Lung (tissue), 12 donors: ENCODE results near the gene PCIF1. TPM values are rescaled to one million over a fixed set of nuclear protein-coding genes. Genes with fewer than 3 reads are reported as not detected.
"Not testable (repeated sequence)": the region's sequence is repeated elsewhere in the genome, so short reads cannot be mapped to it uniquely, and the experiment has no call there.

Experiments used
- ATAC-seq: fragments of 200-7000 bp; cut with Tn5 transposase; one replicate; pipeline ENCODE4 v1.9.1; 2020; ENCODE audit warnings: moderate number of reproducible peaks; ENCODE audit not compliant: insufficient read depth, low FRiP score
- DNase-seq, 3 donors: peaks; one replicate each; pipeline ENCODE4 v3.0.0-alpha.2; 2013 to 2017
- H3K27ac ChIP-seq, 2 donors: one replicate each; pipeline ENCODE4 v1.5.1; 2013; ENCODE audit warnings: mild to moderate bottlenecking in 2 of 2, moderate library complexity in 2 of 2, control low read depth in 1 of 2, inconsistent platforms in 1 of 2, low read depth in 1 of 2, low read length in 1 of 2
- H3K27me3 ChIP-seq, 3 donors: one replicate each; pipeline ENCODE4 v1.5.1; 2013; ENCODE audit warnings: low read length in 2 of 3; ENCODE audit not compliant: control insufficient read depth in 3 of 3, insufficient read depth in 3 of 3
- H3K36me3 ChIP-seq, 4 donors: one replicate each; pipeline ENCODE4 v1.5.1; 2013; ENCODE audit warnings: low read length in 4 of 4, mild to moderate bottlenecking in 1 of 4, moderate library complexity in 1 of 4; ENCODE audit not compliant: control insufficient read depth in 4 of 4, insufficient read depth in 4 of 4
- H3K4me1 ChIP-seq, 5 donors: one replicate each; pipeline ENCODE4 v1.5.1; 2013; ENCODE audit warnings: low read length in 5 of 5, mild to moderate bottlenecking in 2 of 5, moderate library complexity in 1 of 5; ENCODE audit not compliant: control insufficient read depth in 5 of 5, insufficient read depth in 5 of 5
- H3K4me3 ChIP-seq: one replicate; pipeline ENCODE4 v1.5.1; 2013; ENCODE audit warnings: mild to moderate bottlenecking, control low read depth, moderate library complexity
- H3K9ac ChIP-seq, 2 donors: one replicate each; pipeline ENCODE4 v1.5.1; 2013; ENCODE audit warnings: low read length in 2 of 2, control low read depth in 1 of 2; ENCODE audit not compliant: insufficient read depth in 1 of 2
- H3K9me3 ChIP-seq, 4 donors: one replicate each; pipeline ENCODE4 v1.5.1; 2013; ENCODE audit warnings: low read length in 3 of 4, mild to moderate bottlenecking in 1 of 4, moderate library complexity in 1 of 4; ENCODE audit not compliant: control insufficient read depth in 4 of 4, insufficient read depth in 3 of 4
- WGBS, 2 donors: extraction: QIAGEN DNeasy Blood & Tissue Kit; methylation state at CpG; one replicate each; pipeline ENCODE4 v1.1.7; 2013; 5-methylcytosine and 5-hydroxymethylcytosine counted together
- polyA plus RNA-seq, 2 donors: library from polyadenylated mRNA; stranded (reverse); fragments of 200-250 nt; gene quantifications; one replicate each; pipeline ENCODE4 v1.2.1, GENCODE V29; 2013
- total RNA-seq, 2 donors: library from RNA; depleted of rRNA in 1 of 2; stranded (reverse); fragments of >200 nt in 1 of 2; gene quantifications; one replicate each; pipeline ENCODE4 v1.2.1, GENCODE V29; 2014 to 2021
- TF ChIP-seq, protein P1 (sequence below): IDR thresholded peaks from 2 replicates; pipeline ENCODE4 v1.5.1; 2012; ENCODE audit warnings: mild to moderate bottlenecking; ENCODE audit errors: control extremely low read depth, extremely low read depth
- donor health status: control.
- donor health status: control.
- donor health status: Bipolar disorder and iron deficiency.
- donor health status: healthy.
- donor health status: DM: yes; HTN: yes; CAD: no.

PCIF1 gene
- total and polyA plus RNA-seq, 4 donors, result 27.7 to 48.1 (median 32.0) TPM

- WGBS, 2 donors, result 84 to 86% methylated on average over 2 of the region's 2 CpGs
- no peak overlapping the region for H3K27ac ChIP-seq
- H3K36me3 ChIP-seq, result no peaks in the 10 kb centered on the region
- H3K4me1 ChIP-seq, result peaks cover 0 to 20% (median 8%) of the 10 kb centered on the region in 5 donors
- TF ChIP-seq, protein P1, sequence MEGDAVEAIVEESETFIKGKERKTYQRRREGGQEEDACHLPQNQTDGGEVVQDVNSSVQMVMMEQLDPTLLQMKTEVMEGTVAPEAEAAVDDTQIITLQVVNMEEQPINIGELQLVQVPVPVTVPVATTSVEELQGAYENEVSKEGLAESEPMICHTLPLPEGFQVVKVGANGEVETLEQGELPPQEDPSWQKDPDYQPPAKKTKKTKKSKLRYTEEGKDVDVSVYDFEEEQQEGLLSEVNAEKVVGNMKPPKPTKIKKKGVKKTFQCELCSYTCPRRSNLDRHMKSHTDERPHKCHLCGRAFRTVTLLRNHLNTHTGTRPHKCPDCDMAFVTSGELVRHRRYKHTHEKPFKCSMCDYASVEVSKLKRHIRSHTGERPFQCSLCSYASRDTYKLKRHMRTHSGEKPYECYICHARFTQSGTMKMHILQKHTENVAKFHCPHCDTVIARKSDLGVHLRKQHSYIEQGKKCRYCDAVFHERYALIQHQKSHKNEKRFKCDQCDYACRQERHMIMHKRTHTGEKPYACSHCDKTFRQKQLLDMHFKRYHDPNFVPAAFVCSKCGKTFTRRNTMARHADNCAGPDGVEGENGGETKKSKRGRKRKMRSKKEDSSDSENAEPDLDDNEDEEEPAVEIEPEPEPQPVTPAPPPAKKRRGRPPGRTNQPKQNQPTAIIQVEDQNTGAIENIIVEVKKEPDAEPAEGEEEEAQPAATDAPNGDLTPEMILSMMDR, result no peak
- H3K4me3 ChIP-seq, result no peak overlapping the region
- H3K27me3 ChIP-seq, result no peaks in the 10 kb centered on the region
- DNase-seq, result no peak
- ATAC-seq, result no peak
- no peak overlapping the region for H3K9ac ChIP-seq
- H3K9me3 ChIP-seq, result no peaks in the 10 kb centered on the region
These were observed 7.8 kb upstream of the PCIF1 start for GRCh38 chr20:45926731-45927070.

DNA sequence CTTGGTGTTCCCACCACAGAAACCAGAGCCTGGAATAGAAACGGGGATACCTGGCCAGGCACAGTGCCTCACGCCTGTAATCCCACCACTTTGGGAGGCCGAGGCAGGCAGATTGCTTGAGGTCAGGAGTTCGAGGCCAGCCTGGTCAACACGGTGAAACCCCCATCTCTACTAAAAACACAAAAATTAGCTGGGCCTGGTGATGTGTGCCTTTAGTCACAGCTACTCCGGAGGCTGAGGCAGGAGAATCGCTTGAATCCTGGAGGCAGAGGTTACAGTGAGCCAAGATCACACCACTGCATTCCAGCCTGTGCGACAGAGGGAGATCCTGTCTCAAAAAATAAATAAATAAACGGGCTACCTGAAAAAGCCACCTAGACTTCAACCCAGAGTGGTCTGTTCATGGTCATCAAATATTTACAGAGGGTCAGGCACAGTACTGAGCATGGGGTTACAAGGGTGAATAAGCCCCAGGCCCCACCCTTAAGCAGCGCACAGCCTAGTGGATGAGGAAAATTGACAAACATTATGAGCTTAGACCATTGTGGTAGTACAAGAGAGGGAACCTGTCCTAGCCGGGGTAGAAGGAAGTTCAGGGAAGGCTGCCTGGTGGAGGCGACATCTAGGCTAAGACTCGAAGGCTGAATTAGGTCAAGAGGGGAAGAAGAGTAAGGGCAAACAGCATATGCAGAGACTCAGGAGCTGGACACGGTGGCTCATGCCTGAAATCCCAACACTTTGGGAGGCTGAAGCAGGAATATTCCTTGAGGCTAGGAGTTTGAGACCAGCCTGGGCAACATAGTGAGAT, 7.2 kb upstream of the PCIF1 start:
- Histone ChIP-seq H3K9ac (no peak overlapping the region), H3K27me3 (no peaks in the 10 kb centered on the region), H3K4me1 (peaks cover 0 to 19% (median 8%) of the 10 kb centered on the region in 5 donors), H3K36me3 (no peaks in the 10 kb centered on the region), H3K27ac (no peak overlapping the region), H3K9me3 (no peaks in the 10 kb centered on the region), H3K4me3 (no peak overlapping the region)
- ATAC-seq, result no peak
- WGBS, 2 donors, result 76 to 87% methylated on average over 14 of the region's 14 CpGs
- TF ChIP-seq, protein P1, result no peak
- DNase-seq, result no peak

- H3K27ac ChIP-seq, H3K9me3 ChIP-seq, H3K36me3 ChIP-seq, H3K4me1 ChIP-seq, ATAC-seq, DNase-seq, H3K27me3 ChIP-seq, H3K4me3 ChIP-seq, H3K9ac ChIP-seq: not testable (repeated sequence)
- WGBS, 2 donors, result 96% methylated on average over 17 of the region's 17 CpGs
These were observed 2.8 kb upstream of the PCIF1 start for GRCh38 chr20:45931680-45932079.

DNA sequence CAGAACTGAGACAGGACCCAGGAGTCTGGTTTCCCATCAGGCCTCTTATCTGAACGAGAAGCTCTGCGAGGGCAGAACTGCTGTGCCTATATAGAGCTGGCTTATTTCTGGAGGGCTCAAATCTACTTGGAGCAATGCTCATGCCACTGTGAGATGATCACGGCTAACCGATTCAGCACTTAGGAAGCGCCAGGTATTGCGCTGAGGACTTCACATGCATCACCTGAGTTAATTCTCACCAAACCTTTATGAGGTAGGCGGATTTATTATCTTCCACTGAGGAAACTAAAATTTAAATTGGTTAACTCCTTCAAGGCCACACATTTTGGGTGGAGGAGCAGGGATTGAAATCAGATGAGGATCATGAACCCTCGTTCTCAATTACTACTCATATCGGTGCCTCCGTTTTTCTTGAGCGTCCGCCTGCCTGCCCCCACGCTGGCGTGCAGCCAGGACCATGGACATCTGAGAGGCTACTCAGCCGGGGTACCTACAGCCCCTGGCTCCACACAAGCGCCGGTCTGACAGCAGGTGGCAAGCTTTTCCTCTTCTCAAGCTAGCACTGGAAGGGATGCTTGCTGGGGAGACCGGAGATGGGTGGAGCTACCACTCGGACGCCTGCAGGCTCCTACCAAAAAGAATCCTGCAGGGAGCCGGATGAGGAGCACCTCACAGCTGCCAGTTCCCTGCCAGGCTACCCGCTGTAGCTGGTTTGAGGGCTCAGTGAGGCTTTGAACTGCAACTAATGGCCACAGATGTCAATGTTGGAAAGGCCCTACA, 1.0 kb upstream of the PCIF1 start:
- TF ChIP-seq, protein P1, result no peak
- DNase-seq, result peak; percentile 71 to 81 (median 73)
- peaks cover 7 to 14% (median 10%) of the 10 kb centered on the region in 4 donors for H3K36me3 ChIP-seq
- H3K4me3 ChIP-seq, result peak overlapping the region; percentile 57
- H3K9me3 ChIP-seq, result no peaks in the 10 kb centered on the region
- H3K27me3 ChIP-seq, result no peaks in the 10 kb centered on the region
- WGBS, 2 donors, result 24 to 25% methylated on average over 22 of the region's 22 CpGs
- H3K27ac ChIP-seq, result peak overlapping the region; percentile 97 to 100
- H3K9ac ChIP-seq, result peak overlapping the region; percentile 76 to 92
- peak; percentile 9 for ATAC-seq
- peaks cover 0 to 9% (median 2%) of the 10 kb centered on the region in 5 donors for H3K4me1 ChIP-seq
